GM12874 (cell line): ENCODE data around the gene JMY.

Experiments
- CTCF ChIP-seq: IDR thresholded peaks from 2 replicates; pipeline ENCODE4 v1.5.1; 2011; ENCODE audit warnings: low read depth, mild to moderate bottlenecking, control low read depth, low read length, moderate library complexity; ENCODE audit not compliant: insufficient read depth

The JMY gene

GRCh38 chr5:79237740-79238560 lies 2.0 kb downstream of the JMY start:
- no peak for TF ChIP-seq CTCF

DNA sequence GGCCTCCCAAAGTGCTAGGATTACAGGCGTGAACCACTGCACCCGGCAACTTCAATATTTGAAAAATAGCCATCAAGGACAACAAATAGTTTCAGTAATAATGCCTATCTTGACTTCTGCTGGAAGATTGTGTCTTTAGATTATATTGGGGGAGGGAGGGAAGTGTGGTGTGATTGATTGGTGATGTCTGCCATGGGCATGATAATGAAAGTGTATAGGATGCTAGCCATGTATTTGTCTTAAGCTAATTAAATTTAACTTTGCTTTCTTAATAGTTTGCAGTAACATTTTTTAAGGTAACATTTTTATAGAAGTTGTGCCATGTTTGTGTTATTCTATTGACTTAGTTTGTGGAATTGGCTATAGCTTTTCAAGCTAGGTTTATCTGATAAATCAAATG lies 4.6 kb downstream of the JMY start:
- no peak for TF ChIP-seq CTCF

GRCh38 chr5:79241535-79241979 lies 5.6 kb downstream of the JMY start:
- no peak for TF ChIP-seq CTCF

DNA sequence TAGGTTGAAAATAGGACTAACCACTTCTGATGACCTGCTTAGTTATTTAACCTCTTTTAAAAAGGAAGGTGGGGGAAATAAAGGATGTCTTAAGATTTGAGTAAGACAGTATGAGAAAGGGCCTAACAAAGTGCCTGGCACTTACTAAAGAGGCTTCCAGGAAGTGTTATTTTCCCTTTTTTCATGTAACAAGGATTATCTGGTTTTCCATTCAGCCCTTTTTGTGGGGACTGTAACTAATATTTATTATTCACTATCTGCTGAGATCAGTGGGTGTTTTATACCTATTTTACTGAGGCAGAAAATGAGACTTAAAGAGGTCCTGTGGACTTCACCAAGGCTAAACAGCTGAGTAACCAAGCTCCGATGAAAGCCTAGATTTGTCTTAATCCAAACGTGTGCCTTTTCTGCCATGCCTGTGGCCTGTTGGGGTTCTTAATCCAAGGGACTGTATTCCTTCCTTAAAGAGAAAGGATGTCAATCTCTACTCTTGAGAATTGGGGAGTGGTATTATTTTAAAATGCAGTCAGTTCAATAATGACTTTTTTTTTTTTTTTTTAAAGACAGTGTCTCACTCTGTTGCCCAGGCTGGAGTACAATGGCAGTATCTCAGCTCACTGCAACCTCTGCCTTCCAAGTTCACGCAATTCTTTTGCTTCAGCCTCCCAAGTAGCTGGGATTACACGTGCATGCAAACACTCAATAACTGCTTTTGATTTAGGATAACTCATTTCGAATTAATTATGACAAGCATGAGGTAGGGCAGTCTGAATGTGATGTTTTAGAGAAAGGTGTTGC lies 6.5 kb downstream of the JMY start:
- no peak for TF ChIP-seq CTCF

DNA sequence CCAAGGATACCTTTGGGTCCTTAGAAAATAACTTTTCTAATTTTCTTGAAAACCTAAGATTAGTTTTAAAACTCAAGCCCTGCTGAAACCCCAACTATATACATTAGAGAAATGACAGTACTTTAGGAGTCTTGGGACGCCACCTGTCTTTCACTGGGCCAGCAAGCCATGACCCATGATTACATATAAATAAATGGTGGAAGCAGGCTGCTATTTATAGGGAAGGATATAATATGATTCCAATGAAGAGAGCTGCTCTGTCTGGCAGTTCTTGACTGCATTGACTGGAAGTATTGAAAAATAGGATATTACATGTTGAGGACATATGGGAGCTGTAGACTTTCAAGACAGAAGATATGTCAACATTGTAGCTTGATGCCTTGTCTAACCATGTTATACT lies 7.3 kb downstream of the JMY start:
- no peak for TF ChIP-seq CTCF

DNA sequence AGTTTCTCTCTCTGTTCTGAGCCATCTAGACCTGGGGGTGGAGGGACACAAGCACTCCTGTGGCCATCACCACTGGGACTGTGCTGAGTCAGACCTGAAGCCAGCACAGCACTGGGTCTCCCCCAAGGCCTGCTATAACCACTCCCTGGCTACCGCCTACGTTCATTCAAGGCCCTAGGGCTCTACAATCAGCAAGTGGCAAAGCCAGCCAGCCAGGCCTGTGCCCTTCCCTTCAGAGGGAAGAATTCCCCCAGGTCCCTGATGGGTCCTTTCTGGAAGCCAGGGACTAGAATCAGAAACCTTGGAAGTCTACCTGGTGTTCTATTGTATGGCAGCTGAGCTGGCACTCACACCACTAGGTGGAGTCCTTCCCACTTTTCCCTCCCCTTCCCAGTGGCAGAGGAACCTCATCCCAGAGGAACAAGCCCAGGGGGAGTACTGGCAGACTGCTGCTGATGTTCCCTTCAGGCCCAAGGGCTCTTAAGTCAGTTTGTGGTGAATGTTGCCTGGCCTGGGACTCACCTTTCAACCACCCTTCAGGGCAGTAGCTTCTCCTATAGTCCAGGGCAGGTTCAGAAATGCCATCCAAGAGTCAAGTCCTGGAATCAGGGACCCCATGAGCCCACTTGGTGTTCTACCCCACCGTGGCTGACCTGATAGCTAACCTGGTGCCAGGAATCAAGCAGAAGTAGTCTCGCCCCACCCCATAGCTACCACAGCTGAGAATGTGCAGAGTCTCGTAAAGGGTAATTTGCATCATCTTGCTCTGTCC lies 20.0 kb downstream of the JMY start:
- peak; percentile 48 for TF ChIP-seq CTCF

- TF ChIP-seq CTCF = no peak
Measured at GRCh38 chr5:79256563-79256962, 20.6 kb downstream of the JMY start.
